Esophagus muscularis mucosa (tissue), 3 donors: Measurements from ENCODE around the gene GPM6B.

Source experiments
- CTCF ChIP-seq, 3 experiments: fragments of 200-600 bp in 2 of 3; fragments of 450-650 bp in 1 of 3; sonication (generic) in 2 of 3; IDR thresholded peaks; one replicate each; pipeline ENCODE4 v1.5.1; 2017 to 2019; ENCODE audit warnings: antibody characterized with exemption in 3 of 3, mild to moderate bottlenecking in 2 of 3, moderate library complexity in 1 of 3
- POLR2A ChIP-seq: fragments of 450-650 bp; IDR thresholded peaks from one replicate; pipeline ENCODE4 v1.6.1; 2017; ENCODE audit warnings: antibody characterized with exemption, moderate library complexity, mild to moderate bottlenecking, low read depth

GRCh38 chrX:13824746-13825145 is 7.9 kb upstream of the GPM6B start:
- TF ChIP-seq CTCF (IDR thresholded peaks at IDR 0.05) (no peak), POLR2A (no peak)
